H1 (cell line): ENCODE results near the gene NPTX1. TPM values are rescaled to one million over a fixed set of nuclear protein-coding genes. Genes with fewer than 3 reads are reported as not detected.

ENCODE experiments used
- MAFK ChIP-seq: IDR thresholded peaks from 2 replicates; pipeline ENCODE4 v1.6.1; 2012; ENCODE audit warnings: low read depth, mild to moderate bottlenecking, improper control_type of control experiment, low read length
- polyA plus RNA-seq, 7 experiments: library from polyadenylated mRNA; depleted of rRNA in 3 of 7; stranded (reverse) in 5 of 7; unstranded in 2 of 7; fragments of >200 nt in 5 of 7; fragments of 200-250 nt in 2 of 7; gene quantifications; 1 replicate in 5 of 7; 2 replicates in 1 of 7; 4 replicates in 1 of 7; pipeline versions ENCODE4 v1.2.1 to v1.2.3, GENCODE V29; 2011 to 2013; ENCODE audit warnings: missing spikeins in 2 of 7, mixed read lengths in 2 of 7
- total RNA-seq: library from RNA; stranded (reverse); fragmentation: NEBNext Ultra II Directional; extraction: Animal tissue kit (Norgen Biotek cat#: 25700); gene quantifications from 2 replicates; pipeline ENCODE4 v1.2.1, GENCODE V29; 2021

NPTX1 gene
- total and polyA plus RNA-seq, 2 of the 8 experiments (the other 6 are each of a cell fraction or from before 2014, with no cell fraction given) = 12.0 to 17.9 TPM

DNA sequence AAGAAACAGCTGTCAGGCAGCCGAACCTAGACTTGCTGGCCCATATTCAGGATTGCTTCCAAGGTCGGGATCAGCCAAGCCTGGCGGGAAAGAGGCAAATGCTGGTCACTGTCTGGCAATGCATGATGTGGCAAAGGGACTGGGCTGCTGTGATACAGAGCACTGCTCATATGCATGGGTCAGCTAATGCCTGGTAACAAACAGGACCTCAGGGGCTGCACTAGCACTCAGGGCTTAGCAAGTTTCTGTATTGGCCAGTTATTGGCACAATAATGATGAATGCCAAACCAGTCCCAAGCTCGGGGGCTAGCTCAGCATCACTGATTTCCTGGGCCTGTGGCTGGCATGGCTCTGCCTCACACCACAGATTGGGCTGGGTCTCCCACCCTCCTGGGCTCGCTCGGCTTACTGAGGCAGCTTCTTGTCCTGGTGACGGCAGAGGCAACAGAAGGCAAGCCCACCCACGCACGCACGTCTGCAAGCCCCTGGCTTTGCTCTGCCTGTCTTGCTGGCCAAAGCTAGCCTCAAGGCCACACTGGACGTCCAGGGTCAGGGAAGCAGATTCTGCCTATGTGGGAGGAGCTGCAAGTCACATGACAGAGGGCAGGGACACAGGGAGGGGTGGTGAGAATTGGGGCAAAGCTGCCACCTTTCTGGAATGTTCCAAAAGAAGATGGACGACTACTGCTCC, 46.8 kb upstream of the NPTX1 start (continued):
- TF ChIP-seq MAFK = no peak
